Endothelial cell of umbilical vein (primary cell): ENCODE results near the gene AOC2. TPM values are rescaled to one million over a fixed set of nuclear protein-coding genes. Genes with fewer than 3 reads are reported as not detected.

Experiments
- BruUV-seq: library from RNA; stranded (reverse); fragments of 400-500 nt; replicated peaks from 2 replicates; lab custom pipeline; 2021; lab: Mats Ljungman, UMichigan
- CTCF ChIA-PET: fragments of 300-600, 350-600 bp; sonication (Branson Sonifier 250); formaldehyde crosslinking; loops from one replicate; lab custom pipeline; 2021; ENCODE audit warnings: antibody characterized with exemption, inconsistent platforms; lab: Charles Lee
- POLR2A ChIA-PET: fragments of 300-600, 350-600 bp; sonication (Branson Sonifier 250); formaldehyde crosslinking; loops from one replicate; lab custom pipeline; 2021; ENCODE audit warnings: antibody characterized with exemption, inconsistent platforms; lab: Charles Lee
- DNase-seq: peaks from one replicate; pipeline ENCODE4 v3.0.0-alpha.2; 2011; ENCODE audit warnings: low read depth, low spot score
- FAIRE-seq: peaks from 2 replicates; lab custom pipeline; 2011; peaks lifted over from hg19 to GRCh38; lab: Jason Lieb, UNC
- H2AFZ ChIP-seq: 2 replicates; pipeline ENCODE4 v1.6.0; 2012; ENCODE audit warnings: low read depth, low read length, control low read depth, inconsistent platforms
- H3K27ac ChIP-seq: 2 replicates; pipeline ENCODE4 v1.5.1; 2011; ENCODE audit warnings: low read depth, mild to moderate bottlenecking, control low read depth, low read length, moderate library complexity; ENCODE audit not compliant: insufficient read depth
- H3K27me3 ChIP-seq, 2 experiments: 2 replicates each; pipeline versions ENCODE4 v1.6.0 to v1.6.1; 2011; ENCODE audit warnings: low read length in 2 of 2, mixed read lengths in 1 of 2; ENCODE audit not compliant: control insufficient read depth in 2 of 2, insufficient read depth in 2 of 2
- H3K36me3 ChIP-seq, 2 experiments: 2 replicates in 1 of 2; 3 replicates in 1 of 2; pipeline ENCODE4 v1.5.1; 2011; ENCODE audit warnings: low read length in 2 of 2, mild to moderate bottlenecking in 1 of 2, moderate library complexity in 1 of 2; ENCODE audit not compliant: control insufficient read depth in 2 of 2, insufficient read depth in 2 of 2; ENCODE audit errors: extremely low read depth in 1 of 2
- H3K4me1 ChIP-seq: 3 replicates; pipeline ENCODE4 v1.5.1; 2011; ENCODE audit warnings: mild to moderate bottlenecking, low read length; ENCODE audit not compliant: control insufficient read depth, insufficient read depth; ENCODE audit errors: extremely low read depth
- H3K4me2 ChIP-seq: 2 replicates; pipeline ENCODE4 v1.6.1; 2011; ENCODE audit warnings: low read length, control low read depth, mixed read lengths; ENCODE audit not compliant: insufficient read depth
- H3K4me3 ChIP-seq, 3 experiments: fragments of 200-600 bp in 1 of 3; sonication (generic), shearing (Covaris generic) in 1 of 3; replicated peaks in 1 of 3; 2 replicates each; pipeline ENCODE4 v1.5.1; 2011 to 2016; ENCODE audit warnings: control low read depth in 3 of 3, low read length in 3 of 3, mild to moderate bottlenecking in 2 of 3, inconsistent platforms in 1 of 3, low read depth in 1 of 3, moderate library complexity in 1 of 3; ENCODE audit not compliant: insufficient read depth in 1 of 3
- H3K79me2 ChIP-seq: 2 replicates; pipeline ENCODE4 v1.6.0; 2012; ENCODE audit warnings: low read length, inconsistent platforms; ENCODE audit not compliant: control insufficient read depth, insufficient read depth
- H3K9ac ChIP-seq: replicated peaks from 2 replicates; pipeline ENCODE3; 2011; ENCODE audit warnings: low read length, control low read depth; ENCODE audit not compliant: insufficient read depth; ENCODE audit errors: extremely low read depth
- H3K9me1 ChIP-seq: replicated peaks from 3 replicates; pipeline ENCODE4 v1.6.0; 2011; ENCODE audit warnings: mild to moderate bottlenecking, low read length; ENCODE audit not compliant: control insufficient read depth, insufficient read depth; ENCODE audit errors: extremely low read depth
- H3K9me3 ChIP-seq: replicated peaks from 2 replicates; pipeline ENCODE4 v1.5.1; 2012; ENCODE audit warnings: low read length, inconsistent platforms; ENCODE audit not compliant: control insufficient read depth, insufficient read depth
- H4K20me1 ChIP-seq: replicated peaks from 2 replicates; pipeline ENCODE3; 2011; ENCODE audit warnings: mild to moderate bottlenecking, low read length; ENCODE audit not compliant: control insufficient read depth, insufficient read depth; ENCODE audit errors: extremely low read depth
- EZH2 ChIP-seq: IDR thresholded peaks from 2 replicates; pipeline ENCODE4 v1.6.1; 2012; ENCODE audit warnings: borderline replicate concordance, low read depth, mild to moderate bottlenecking, moderate library complexity, low read length, inconsistent platforms; ENCODE audit not compliant: severe bottlenecking
- FOS ChIP-seq: IDR thresholded peaks from 2 replicates; pipeline ENCODE4 v1.6.1; 2011; ENCODE audit warnings: mild to moderate bottlenecking, low read length, moderate library complexity, borderline replicate concordance; ENCODE audit not compliant: insufficient read depth
- GATA2 ChIP-seq: IDR thresholded peaks from 2 replicates; pipeline ENCODE4 v1.7.0; 2011; ENCODE audit warnings: low read depth, mild to moderate bottlenecking, moderate library complexity, mixed read lengths, low read length; ENCODE audit not compliant: insufficient read length, insufficient read depth
- JUN ChIP-seq: IDR thresholded peaks from 2 replicates; pipeline ENCODE4 v1.6.1; 2011; ENCODE audit warnings: borderline replicate concordance, low read depth; ENCODE audit not compliant: insufficient read length, insufficient read depth
- MYC ChIP-seq: IDR thresholded peaks from one replicate; pipeline ENCODE4 v1.6.1; 2011; ENCODE audit warnings: mild to moderate bottlenecking, low read depth, low read length
- POLR2A ChIP-seq: IDR thresholded peaks from 2 replicates; pipeline ENCODE4 v1.6.1; 2012; ENCODE audit warnings: low read depth, mild to moderate bottlenecking, control low read depth, low read length
- POLR2AphosphoS5 ChIP-seq: IDR thresholded peaks from 2 replicates; pipeline ENCODE4 v1.6.1; 2012; ENCODE audit warnings: low read depth, mild to moderate bottlenecking, control low read depth, low read length, moderate library complexity; ENCODE audit not compliant: insufficient read depth
- dilution Hi-C: fragments of 300-500 bp; cut with MboI; formaldehyde crosslinking; loops from one replicate; pipeline ENCODE4 v1.15.0; 2019; ENCODE audit warnings: low sequenced_read_pairs; ENCODE audit not compliant: extremely low pct_ligation_motif_present
- intact Hi-C: fragments of 100-400 bp; cut with micrococcal nuclease; formaldehyde crosslinking; loops from one replicate; pipeline ENCODE4 v1.10.0; 2022
- polyA plus RNA-seq, 4 experiments: library from polyadenylated mRNA; depleted of rRNA in 3 of 4; stranded (reverse) in 3 of 4; unstranded in 1 of 4; fragments of >200 nt; gene quantifications; 2 replicates each; pipeline versions ENCODE4 v1.2.1 to v1.2.3, GENCODE V29; 2011 to 2012; ENCODE audit warnings: missing spikeins in 1 of 4
- total RNA-seq: library from RNA; stranded (reverse); gene quantifications from 2 replicates; pipeline ENCODE4 v1.2.3, GENCODE V29; 2021
- TF ChIP-seq, protein P1 (sequence below): IDR thresholded peaks from 2 replicates; pipeline ENCODE4 v1.6.1; 2011; ENCODE audit not compliant: insufficient read depth, insufficient read length
- TF ChIP-seq, protein P2 (sequence below), 2 donors: IDR thresholded peaks; 1 replicate in 1 of 2; 2 replicates in 1 of 2; pipeline ENCODE4 v1.5.1; 2011; ENCODE audit warnings: low read length in 2 of 2, mild to moderate bottlenecking in 2 of 2, moderate library complexity in 2 of 2, control low read depth in 1 of 2, inconsistent platforms in 1 of 2, low read depth in 1 of 2; ENCODE audit not compliant: insufficient read depth in 1 of 2; ENCODE audit errors: extremely low read depth in 1 of 2

AOC2 gene
- total and polyA plus RNA-seq, 2 donors (not counting 3 experiments of a cell fraction or from before 2014, with no cell fraction given) = 0.62 to 1.9 TPM

DNA sequence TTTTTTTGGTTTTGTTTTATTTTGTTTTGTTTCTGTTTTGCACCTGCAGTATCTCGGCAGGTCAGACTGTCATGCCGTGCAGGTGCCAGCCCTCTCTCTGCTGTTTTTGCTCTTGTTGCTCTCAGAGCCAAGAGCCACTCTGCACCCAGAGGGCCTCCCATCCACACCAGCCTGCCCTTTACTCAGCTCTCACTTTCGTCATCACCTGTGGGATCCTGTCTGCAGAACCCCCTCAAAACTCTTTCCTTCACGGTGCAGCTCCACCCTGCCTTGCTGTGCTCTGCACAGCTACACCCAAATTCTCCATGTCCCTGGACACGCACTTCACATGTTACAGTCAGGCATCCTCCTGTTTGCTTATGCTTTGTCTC, 9.2 kb downstream of the AOC2 start:
- CTCF ChIA-PET = interaction anchor here (2.0 kb wide), 1 partner anchor 10 kb away, joined by 9 read pairs; the partner anchor contains the start of gene AOC2
- TF ChIP-seq, protein P1, sequence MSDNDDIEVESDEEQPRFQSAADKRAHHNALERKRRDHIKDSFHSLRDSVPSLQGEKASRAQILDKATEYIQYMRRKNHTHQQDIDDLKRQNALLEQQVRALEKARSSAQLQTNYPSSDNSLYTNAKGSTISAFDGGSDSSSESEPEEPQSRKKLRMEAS = no peak
- TF ChIP-seq POLR2A (no peak), JUN (no peak), GATA2 (no peak), FOS (no peak), MYC (no peak), POLR2AphosphoS5 (no peak), EZH2 (no peak)
- TF ChIP-seq, protein P2, sequence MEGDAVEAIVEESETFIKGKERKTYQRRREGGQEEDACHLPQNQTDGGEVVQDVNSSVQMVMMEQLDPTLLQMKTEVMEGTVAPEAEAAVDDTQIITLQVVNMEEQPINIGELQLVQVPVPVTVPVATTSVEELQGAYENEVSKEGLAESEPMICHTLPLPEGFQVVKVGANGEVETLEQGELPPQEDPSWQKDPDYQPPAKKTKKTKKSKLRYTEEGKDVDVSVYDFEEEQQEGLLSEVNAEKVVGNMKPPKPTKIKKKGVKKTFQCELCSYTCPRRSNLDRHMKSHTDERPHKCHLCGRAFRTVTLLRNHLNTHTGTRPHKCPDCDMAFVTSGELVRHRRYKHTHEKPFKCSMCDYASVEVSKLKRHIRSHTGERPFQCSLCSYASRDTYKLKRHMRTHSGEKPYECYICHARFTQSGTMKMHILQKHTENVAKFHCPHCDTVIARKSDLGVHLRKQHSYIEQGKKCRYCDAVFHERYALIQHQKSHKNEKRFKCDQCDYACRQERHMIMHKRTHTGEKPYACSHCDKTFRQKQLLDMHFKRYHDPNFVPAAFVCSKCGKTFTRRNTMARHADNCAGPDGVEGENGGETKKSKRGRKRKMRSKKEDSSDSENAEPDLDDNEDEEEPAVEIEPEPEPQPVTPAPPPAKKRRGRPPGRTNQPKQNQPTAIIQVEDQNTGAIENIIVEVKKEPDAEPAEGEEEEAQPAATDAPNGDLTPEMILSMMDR (IDR thresholded peaks at IDR 0.05; ENCODE audit: extremely low read depth in 1 of 2, insufficient read depth in 1 of 2, low read depth in 1 of 2, low read length in 2 of 2) = no peak
- Histone ChIP-seq H3K4me2 (no peak overlapping the region), H3K36me3 (no peaks in the 10 kb centered on the region), H3K9me3 (no peaks in the 10 kb centered on the region), H3K79me2 (no peaks in the 10 kb centered on the region), H4K20me1 (no peaks in the 10 kb centered on the region), H3K4me3 (no peak overlapping the region), H3K9ac (no peak overlapping the region), H3K9me1 (no peaks in the 10 kb centered on the region), H3K4me1 (no peaks in the 10 kb centered on the region), H3K27me3 (peaks cover 0 to 3% of the 10 kb centered on the region in 2 experiments), H3K27ac (no peak overlapping the region), H2AFZ (no peak overlapping the region)
- POLR2A ChIA-PET = no interaction called here
- no peak for FAIRE-seq
- DNase-seq = no peak
- intact Hi-C loops = no loop called here
- dilution Hi-C loops = no loop called here
- BruUV-seq = no TSS peak
